RWPE2 (cell line): Measurements from ENCODE around the gene SLC30A10.

Experiments
- ATAC-seq: fragments of 200-7000 bp; cut with Tn5 transposase; 3 replicates; pipeline ENCODE4 v1.9.1; 2021; ENCODE audit warnings: low read depth
- DNase-seq: peaks from one replicate; pipeline ENCODE4 v3.0.0-alpha.2; 2020; ENCODE audit warnings: low spot score
- H3K27ac ChIP-seq: fragments of 450-650 bp; 2 replicates; pipeline ENCODE4 v1.5.1; 2017; ENCODE audit warnings: mild to moderate bottlenecking; ENCODE audit not compliant: poor library complexity, severe bottlenecking
- H3K27me3 ChIP-seq: fragments of 250-450 bp; sonication (Bioruptor Pico); 2 replicates; pipeline ENCODE4 v1.5.1; 2021; ENCODE audit warnings: mild to moderate bottlenecking, moderate library complexity; ENCODE audit not compliant: insufficient read depth, poor library complexity, severe bottlenecking
- H3K36me3 ChIP-seq: fragments of 250-450 bp; sonication (Bioruptor Pico); 2 replicates; pipeline ENCODE4 v1.5.1; 2020; ENCODE audit warnings: low read depth, mild to moderate bottlenecking, moderate library complexity
- H3K4me1 ChIP-seq: fragments of 250-450 bp; sonication (Bioruptor Pico); 2 replicates; pipeline ENCODE4 v1.5.1; 2021; ENCODE audit warnings: mild to moderate bottlenecking, moderate library complexity; ENCODE audit not compliant: insufficient read depth, poor library complexity, severe bottlenecking
- H3K4me3 ChIP-seq: fragments of 250-450 bp; sonication (Bioruptor Pico); 2 replicates; pipeline ENCODE4 v1.5.1; 2021; ENCODE audit warnings: mild to moderate bottlenecking, moderate library complexity; ENCODE audit not compliant: severe bottlenecking
- H3K9me3 ChIP-seq: fragments of 250-450 bp; sonication (Bioruptor Pico); 2 replicates; pipeline ENCODE4 v1.5.1; 2021; ENCODE audit warnings: mild to moderate bottlenecking, moderate library complexity; ENCODE audit not compliant: severe bottlenecking
- CTCF ChIP-seq: fragments of 450-650 bp; IDR thresholded peaks from one replicate; pipeline ENCODE4 v1.5.1; 2017; ENCODE audit warnings: mild to moderate bottlenecking, moderate library complexity; ENCODE audit not compliant: poor library complexity, severe bottlenecking

SLC30A10 gene

GRCh38 chr1:219931033-219931432, 2.7 kb upstream of the SLC30A10 start:
- no peak for ATAC-seq
- H3K4me3 ChIP-seq, result no peak overlapping the region
- TF ChIP-seq CTCF, result no peak

GRCh38 chr1:219928791-219929118, 398 bp upstream of the SLC30A10 start:
- no peaks in the 10 kb centered on the region for H3K36me3 ChIP-seq
- H3K9me3 ChIP-seq, result no peaks in the 10 kb centered on the region
- no peak for TF ChIP-seq CTCF
- ATAC-seq (no peak), DNase-seq (no peak)
- no peak overlapping the region for H3K4me3 ChIP-seq
- H3K27me3 ChIP-seq, result no peaks in the 10 kb centered on the region
- H3K27ac ChIP-seq, result no peak overlapping the region
- H3K4me1 ChIP-seq, result no peaks in the 10 kb centered on the region

More at GRCh38 chr1:219931033-219931432, 2.7 kb upstream of the SLC30A10 start:
- no peaks in the 10 kb centered on the region for H3K36me3 ChIP-seq
- no peaks in the 10 kb centered on the region for H3K4me1 ChIP-seq
- H3K27ac ChIP-seq, result no peak overlapping the region
- no peaks in the 10 kb centered on the region for H3K27me3 ChIP-seq
- no peak for DNase-seq
- no peaks in the 10 kb centered on the region for H3K9me3 ChIP-seq

- no peaks in the 10 kb centered on the region for H3K36me3 ChIP-seq
- DNase-seq (no peak), ATAC-seq (no peak)
- H3K4me1 ChIP-seq, result no peaks in the 10 kb centered on the region
- no peak for TF ChIP-seq CTCF
- no peak overlapping the region for H3K4me3 ChIP-seq
- no peaks in the 10 kb centered on the region for H3K27me3 ChIP-seq
- H3K9me3 ChIP-seq, result no peaks in the 10 kb centered on the region
- no peak overlapping the region for H3K27ac ChIP-seq
Observed at GRCh38 chr1:219927298-219927955, 930 bp downstream of the SLC30A10 start.

GRCh38 chr1:219926363-219926998, 1.9 kb downstream of the SLC30A10 start:
- no peaks in the 10 kb centered on the region for H3K36me3 ChIP-seq
- DNase-seq (no peak), ATAC-seq (no peak)
- no peaks in the 10 kb centered on the region for H3K9me3 ChIP-seq
- TF ChIP-seq CTCF, result no peak
- no peak overlapping the region for H3K27ac ChIP-seq
- no peaks in the 10 kb centered on the region for H3K27me3 ChIP-seq
- H3K4me3 ChIP-seq, result no peak overlapping the region
- no peaks in the 10 kb centered on the region for H3K4me1 ChIP-seq

GRCh38 chr1:219924342-219924741, 4.0 kb downstream of the SLC30A10 start:
- Histone ChIP-seq H3K36me3 (no peaks in the 10 kb centered on the region), H3K27me3 (no peaks in the 10 kb centered on the region), H3K4me1 (no peaks in the 10 kb centered on the region), H3K27ac (no peak overlapping the region), H3K4me3 (no peak overlapping the region), H3K9me3 (no peaks in the 10 kb centered on the region)
- no peak for TF ChIP-seq CTCF
- DNase-seq (no peak), ATAC-seq (no peak)
